ENCODE measurements around the gene TCERG1L.

DNA sequence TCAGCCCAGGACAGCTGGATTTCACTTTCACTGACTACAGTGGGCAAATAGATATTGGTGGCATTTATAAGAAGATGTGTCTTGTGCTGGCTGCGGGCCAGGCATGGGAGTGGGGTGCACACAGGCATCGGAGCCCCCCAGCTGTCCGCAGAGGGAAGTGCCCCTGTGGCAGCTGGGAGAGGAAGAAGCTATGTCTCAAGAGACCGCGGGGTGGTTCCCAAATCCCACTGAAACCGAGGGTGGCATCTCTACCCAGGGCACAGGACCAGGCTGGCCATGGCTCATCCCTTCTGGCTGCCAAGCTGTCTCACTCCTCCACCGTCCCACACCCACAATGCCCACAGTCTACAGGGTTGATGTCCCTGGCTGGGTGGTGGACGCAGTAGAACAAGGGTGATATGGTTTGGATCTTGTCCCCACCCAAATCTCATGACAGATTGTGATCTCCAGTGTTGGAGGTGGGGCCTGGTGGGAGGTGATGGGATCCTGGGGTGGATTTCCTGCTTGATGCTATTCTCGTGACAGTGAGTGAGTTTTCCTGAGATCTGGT is 94.8 kb downstream of the TCERG1L start:
- TF ChIP-seq, protein P1, sequence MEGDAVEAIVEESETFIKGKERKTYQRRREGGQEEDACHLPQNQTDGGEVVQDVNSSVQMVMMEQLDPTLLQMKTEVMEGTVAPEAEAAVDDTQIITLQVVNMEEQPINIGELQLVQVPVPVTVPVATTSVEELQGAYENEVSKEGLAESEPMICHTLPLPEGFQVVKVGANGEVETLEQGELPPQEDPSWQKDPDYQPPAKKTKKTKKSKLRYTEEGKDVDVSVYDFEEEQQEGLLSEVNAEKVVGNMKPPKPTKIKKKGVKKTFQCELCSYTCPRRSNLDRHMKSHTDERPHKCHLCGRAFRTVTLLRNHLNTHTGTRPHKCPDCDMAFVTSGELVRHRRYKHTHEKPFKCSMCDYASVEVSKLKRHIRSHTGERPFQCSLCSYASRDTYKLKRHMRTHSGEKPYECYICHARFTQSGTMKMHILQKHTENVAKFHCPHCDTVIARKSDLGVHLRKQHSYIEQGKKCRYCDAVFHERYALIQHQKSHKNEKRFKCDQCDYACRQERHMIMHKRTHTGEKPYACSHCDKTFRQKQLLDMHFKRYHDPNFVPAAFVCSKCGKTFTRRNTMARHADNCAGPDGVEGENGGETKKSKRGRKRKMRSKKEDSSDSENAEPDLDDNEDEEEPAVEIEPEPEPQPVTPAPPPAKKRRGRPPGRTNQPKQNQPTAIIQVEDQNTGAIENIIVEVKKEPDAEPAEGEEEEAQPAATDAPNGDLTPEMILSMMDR (IDR thresholded peaks at IDR 0.05; ENCODE audit: poor library complexity), result no peak
- no peak for TF ChIP-seq EZH2phosphoT487 (IDR thresholded peaks at IDR 0.05; ENCODE audit: low read depth, severe bottlenecking, unreplicated experiment)
- TF ChIP-seq EZH2 (IDR thresholded peaks at IDR 0.05; ENCODE audit: borderline replicate concordance), result no peak
